HCT116 (cell line): ENCODE measurements around the gene RTTN.

Experiments
- EZH2 ChIP-seq: fragments of 200-600 bp; sonication (generic); IDR thresholded peaks from 2 replicates; pipeline ENCODE4 v1.6.1; 2017; ENCODE audit warnings: antibody characterized with exemption, mixed run types
- POLR2A ChIP-seq: IDR thresholded peaks from 2 replicates; pipeline ENCODE4 v1.7.0; 2011; ENCODE audit warnings: borderline replicate concordance; ENCODE audit not compliant: insufficient read depth, insufficient read length; ENCODE audit errors: extremely low read depth
- POLR2AphosphoS5 ChIP-seq: IDR thresholded peaks from 2 replicates; pipeline ENCODE4 v1.6.1; 2011; ENCODE audit warnings: mild to moderate bottlenecking, low read depth, low read length, moderate library complexity
- ZNF274 ChIP-seq: fragments of 200-500 bp; sonication (Bioruptor generic); IDR thresholded peaks from 2 replicates; pipeline ENCODE4 v1.6.1; 2014; ENCODE audit warnings: mild to moderate bottlenecking, low read depth, low read length, inconsistent platforms
- TF ChIP-seq, protein P1 (sequence below), 3 experiments: fragments of 200-600 bp in 1 of 3; sonication (generic) in 1 of 3; IDR thresholded peaks in 2 of 3; conservative IDR thresholded peaks in 1 of 3; 2 replicates each; pipeline ENCODE4 v1.5.1; 2012 to 2017; ENCODE audit warnings: low read depth in 2 of 3, low read length in 2 of 3, antibody characterized with exemption in 1 of 3, borderline replicate concordance in 1 of 3, control low read depth in 1 of 3, mild to moderate bottlenecking in 1 of 3, mixed read lengths in 1 of 3, mixed run types in 1 of 3, moderate library complexity in 1 of 3; ENCODE audit not compliant: insufficient read depth in 1 of 3

DNA sequence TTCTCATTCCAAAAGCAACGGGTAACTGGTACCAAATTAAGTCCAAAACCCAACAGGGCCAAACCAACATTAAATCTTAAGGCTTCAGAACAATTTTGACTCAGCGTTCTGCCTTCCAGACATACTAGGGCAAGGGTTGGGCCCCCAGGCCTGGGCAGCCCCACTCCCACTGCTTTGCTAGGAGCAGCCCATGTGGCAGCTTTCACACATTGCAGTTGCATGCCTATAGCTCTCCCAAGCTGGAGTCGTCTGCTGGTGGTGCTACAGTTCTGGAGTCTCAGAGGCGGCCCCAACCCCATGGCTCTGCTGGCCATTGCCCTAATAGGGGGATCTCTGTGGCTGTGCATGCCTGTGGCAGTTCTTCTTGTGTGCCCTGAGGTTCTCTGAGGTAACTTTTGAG is 220.2 kb downstream of the RTTN start:
- TF ChIP-seq ZNF274 (no peak), EZH2 (no peak), POLR2AphosphoS5 (no peak), POLR2A (no peak)
- TF ChIP-seq, protein P1, sequence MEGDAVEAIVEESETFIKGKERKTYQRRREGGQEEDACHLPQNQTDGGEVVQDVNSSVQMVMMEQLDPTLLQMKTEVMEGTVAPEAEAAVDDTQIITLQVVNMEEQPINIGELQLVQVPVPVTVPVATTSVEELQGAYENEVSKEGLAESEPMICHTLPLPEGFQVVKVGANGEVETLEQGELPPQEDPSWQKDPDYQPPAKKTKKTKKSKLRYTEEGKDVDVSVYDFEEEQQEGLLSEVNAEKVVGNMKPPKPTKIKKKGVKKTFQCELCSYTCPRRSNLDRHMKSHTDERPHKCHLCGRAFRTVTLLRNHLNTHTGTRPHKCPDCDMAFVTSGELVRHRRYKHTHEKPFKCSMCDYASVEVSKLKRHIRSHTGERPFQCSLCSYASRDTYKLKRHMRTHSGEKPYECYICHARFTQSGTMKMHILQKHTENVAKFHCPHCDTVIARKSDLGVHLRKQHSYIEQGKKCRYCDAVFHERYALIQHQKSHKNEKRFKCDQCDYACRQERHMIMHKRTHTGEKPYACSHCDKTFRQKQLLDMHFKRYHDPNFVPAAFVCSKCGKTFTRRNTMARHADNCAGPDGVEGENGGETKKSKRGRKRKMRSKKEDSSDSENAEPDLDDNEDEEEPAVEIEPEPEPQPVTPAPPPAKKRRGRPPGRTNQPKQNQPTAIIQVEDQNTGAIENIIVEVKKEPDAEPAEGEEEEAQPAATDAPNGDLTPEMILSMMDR (IDR thresholded peaks at IDR 0.05 in 2 of 3, conservative IDR thresholded peaks at IDR 0.05 in 1 of 3; ENCODE audit: borderline replicate concordance in 1 of 3, insufficient read depth in 1 of 3, low read depth in 2 of 3, low read length in 2 of 3) = no peak
